ENCODE results near the gene OPCML. TPM values are rescaled to one million over a fixed set of nuclear protein-coding genes. Genes with fewer than 3 reads are reported as not detected.

Gene OPCML
- total RNA-seq, 1 experiment from 2014 or later: 0.94 TPM

GRCh38 chr11:133507185-133507584, 25.1 kb downstream of the OPCML start:
- DNase-seq: peak; percentile 23
- Histone ChIP-seq H2AFZ (ENCODE audit: low read length) (no peak overlapping the region), H3K27me3 (ENCODE audit: insufficient read depth, low read length) (peaks cover under 1% of the 10 kb centered on the region; the same call in 1 of the 2 replicates), H3K4me2 (ENCODE audit: insufficient read depth, insufficient read length, low read length) (no peak overlapping the region), H3K4ac (ENCODE audit: low read depth, low read length) (no peak overlapping the region), H3K23me2 (ENCODE audit: insufficient read length, low read depth, low read length, poor library complexity, severe bottlenecking) (no peaks in the 10 kb centered on the region), H2BK5ac (ENCODE audit: insufficient read length, low read length) (no peak overlapping the region), H3K18ac (ENCODE audit: insufficient read length, low read depth, low read length) (peak overlapping the region; percentile 31), H3K56ac (ENCODE audit: insufficient read length, low read depth, low read length) (no peak overlapping the region), H3T11ph (ENCODE audit: low read length) (no peak overlapping the region), H3K9me3 (ENCODE audit: control insufficient read depth, low read depth, low read length) (no peaks in the 10 kb centered on the region), H4K8ac (replicated peaks; ENCODE audit: insufficient read length, low read depth, low read length) (no peak overlapping the region), H2BK12ac (ENCODE audit: insufficient read length, low read depth, low read length) (no peak overlapping the region), H3K9ac (ENCODE audit: extremely low read depth, insufficient read length, low read length) (no peak overlapping the region), H3K27ac (ENCODE audit: insufficient read length, low read depth, low read length) (no peak overlapping the region), H4K91ac (ENCODE audit: insufficient read length, low read depth, low read length) (no peak overlapping the region), H3K4me1 (ENCODE audit: insufficient read depth, low read length) (peaks cover 25% of the 10 kb centered on the region), H3K79me1 (ENCODE audit: insufficient read depth, low read depth, low read length, poor library complexity, severe bottlenecking) (no peaks in the 10 kb centered on the region), H4K5ac (ENCODE audit: insufficient read length, low read depth, low read length) (no peak overlapping the region), H3K79me2 (ENCODE audit: insufficient read depth, low read length) (no peaks in the 10 kb centered on the region), H2BK20ac (ENCODE audit: low read depth, low read length, poor library complexity, severe bottlenecking) (no peak overlapping the region), H3K23ac (ENCODE audit: insufficient read length, low read depth, low read length) (no peak overlapping the region), H2BK120ac (ENCODE audit: low read depth, low read length, poor library complexity, severe bottlenecking) (peak overlapping the region; percentile 38), H2BK15ac (ENCODE audit: low read depth, low read length) (no peak overlapping the region), H2AK5ac (ENCODE audit: insufficient read length, low read length) (no peak overlapping the region), H4K20me1 (ENCODE audit: control insufficient read depth, insufficient read depth, insufficient read length) (no peaks in the 10 kb centered on the region), H3K14ac (ENCODE audit: insufficient read depth, low read length) (no peak overlapping the region; the same call in 1 of the 2 replicates)
- H3K27me3 Mint-ChIP-seq (ENCODE audit: low read depth): peaks cover 32% of the 10 kb centered on the region
- H3K9me3 Mint-ChIP-seq: no peaks in the 10 kb centered on the region; a peak in 1 of 5 replicates
- no peak for TF ChIP-seq CTCF (conservative IDR thresholded peaks at IDR 0.05)
- no CpG with 5 or more reads among the region's 4 CpGs for WGBS (ENCODE audit: extremely low coverage, insufficient read length, low lambda C conversion rate)
- H3K36me3 Mint-ChIP-seq (ENCODE audit: insufficient read depth in 1 of 3, low read depth in 3 of 3): no peaks in the 10 kb centered on the region
- no peak overlapping the region for H3K27ac Mint-ChIP-seq
- H3K4me1 Mint-ChIP-seq: peaks cover 60 to 61% of the 10 kb centered on the region in 2 experiments
- no peak overlapping the region for H3K4me3 Mint-ChIP-seq

Measured in H9 (cell line).